GM12801 (cell line): ENCODE data around the gene PTK6.

Experiments
- CTCF ChIP-seq: IDR thresholded peaks from one replicate; pipeline ENCODE4 v1.5.1; 2011; ENCODE audit warnings: control low read depth; ENCODE audit not compliant: insufficient read length; ENCODE audit errors: extremely low read depth

The PTK6 gene

GRCh38 chr20:63500902-63501817, 36.0 kb downstream of the PTK6 start:
- no peak for TF ChIP-seq CTCF

- TF ChIP-seq CTCF = no peak
Measured at GRCh38 chr20:63500151-63500901, 36.9 kb downstream of the PTK6 start.

GRCh38 chr20:63499338-63499969, 37.7 kb downstream of the PTK6 start:
- no peak for TF ChIP-seq CTCF

GRCh38 chr20:63498960-63499337, 38.2 kb downstream of the PTK6 start, which contains the start of gene EEF1A2:
TSS of gene EEF1A2 (minus strand) at chr20:63499083. CDS start at chr20:63497763, 1,320 bp downstream.
- no peak for TF ChIP-seq CTCF

GRCh38 chr20:63497946-63498935, 38.9 kb downstream of the PTK6 start:
- no peak for TF ChIP-seq CTCF

- TF ChIP-seq CTCF = no peak
Measured at GRCh38 chr20:63497138-63497945, 39.8 kb downstream of the PTK6 start.
